HG03045 (cell line): ENCODE results near the gene TAC3.
A peak's percentile ranks its signal among the peaks of the same experiment; 100 is the strongest.
"Not testable (repeated sequence)": the region's sequence is repeated elsewhere in the genome, so short reads cannot be mapped to it uniquely, and the experiment has no call there.

Source experiments
- ATAC-seq: cut with Tn5 transposase; IDR thresholded peaks from one replicate; pipeline ENCODE4 v1.9.1; 2021; ENCODE audit warnings: mild to moderate bottlenecking, moderate library complexity; ENCODE audit not compliant: unreplicated experiment

The TAC3 gene

DNA sequence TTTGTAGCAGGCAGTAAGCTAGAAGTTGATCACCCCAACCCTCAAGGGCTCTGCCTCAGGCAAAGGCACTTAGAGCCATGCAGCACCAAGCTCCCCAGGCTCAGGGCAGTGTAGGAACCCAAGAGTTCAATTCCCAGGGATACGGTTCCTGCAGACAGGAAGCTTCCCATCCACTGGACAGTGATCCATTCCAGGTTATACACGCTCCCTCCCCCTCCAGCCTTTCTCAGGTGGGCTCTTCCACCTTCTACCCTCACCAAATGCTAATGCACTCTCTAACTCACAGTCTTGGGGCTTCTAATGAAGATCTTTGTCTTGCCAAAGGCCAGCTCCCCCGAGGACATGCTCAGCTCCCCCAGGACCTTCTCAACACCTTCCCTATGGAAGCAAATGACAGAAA is 20.9 kb upstream of the TAC3 start:
- ATAC-seq, result no peak

DNA sequence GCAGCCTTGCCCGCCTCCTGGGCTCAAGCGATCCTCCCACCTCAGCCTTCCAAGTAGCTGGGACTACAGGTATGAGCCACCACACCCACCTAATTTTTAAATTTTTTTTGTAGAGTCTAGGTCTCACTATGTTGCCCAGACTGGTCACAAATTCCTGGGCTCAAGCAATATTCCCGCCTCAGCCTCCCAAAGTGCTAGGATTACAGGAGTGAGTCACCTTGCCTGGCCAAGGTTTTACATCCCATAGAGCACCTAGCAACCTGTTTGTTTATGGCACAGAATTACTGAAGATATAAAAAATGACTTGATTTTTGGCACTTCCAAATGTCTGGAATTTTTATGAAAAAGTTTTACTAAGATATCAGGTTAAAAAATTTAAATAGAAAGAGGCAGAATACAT is 17.1 kb upstream of the TAC3 start:
- ATAC-seq, result no peak

DNA sequence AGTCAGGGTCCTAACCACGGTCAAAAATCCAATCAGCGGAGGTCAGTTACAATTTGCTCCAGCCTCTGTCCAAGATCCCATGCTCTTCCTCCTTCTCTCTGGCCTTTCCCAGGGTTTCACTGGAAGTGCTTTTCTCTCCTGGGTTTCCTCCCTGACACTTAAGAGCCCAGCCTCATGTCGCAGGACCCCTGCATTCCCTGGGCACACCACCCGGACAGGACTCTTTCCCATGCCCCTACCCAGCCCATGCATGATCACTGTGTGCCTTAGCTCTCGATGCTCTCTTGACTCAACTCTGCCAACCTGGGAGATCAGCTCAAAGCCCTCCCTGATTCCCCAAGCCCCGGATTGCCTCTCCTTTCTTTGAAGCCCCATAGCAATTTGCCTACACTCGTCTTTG is 15.5 kb upstream of the TAC3 start:
- ATAC-seq, result no peak

DNA sequence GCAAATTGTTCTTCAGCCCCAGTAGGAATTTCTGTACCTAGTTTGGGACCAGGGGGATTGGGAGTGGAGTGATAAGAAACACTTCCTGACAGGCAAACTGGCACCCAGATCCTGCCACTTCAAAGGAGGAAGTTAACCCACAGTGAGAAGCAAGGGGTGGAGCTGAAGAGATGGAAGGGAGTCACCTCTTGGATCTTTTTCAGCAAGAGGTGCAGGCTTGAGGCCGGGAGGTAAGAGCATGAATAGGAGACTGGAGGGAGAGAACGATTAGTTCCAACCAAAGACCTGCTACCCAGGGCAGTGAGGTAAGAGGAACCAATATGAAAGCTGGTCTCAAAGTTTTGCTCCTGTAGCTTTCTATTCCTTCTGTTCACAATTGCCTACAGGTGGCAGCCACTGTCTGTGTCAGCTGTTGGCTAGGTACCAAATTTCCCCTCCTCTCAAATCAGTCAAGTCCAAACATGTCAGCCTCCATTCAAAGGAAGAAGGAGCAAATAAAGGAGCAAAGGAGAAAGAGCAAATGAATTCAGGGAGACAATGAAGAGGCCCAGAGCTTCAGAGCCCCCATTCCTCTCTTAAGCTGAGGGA is 14.9 kb upstream of the TAC3 start:
- ATAC-seq, result no peak

- no peak for ATAC-seq
These were observed 13.1 kb upstream of the TAC3 start for GRCh38 chr12:57029457-57029856.

DNA sequence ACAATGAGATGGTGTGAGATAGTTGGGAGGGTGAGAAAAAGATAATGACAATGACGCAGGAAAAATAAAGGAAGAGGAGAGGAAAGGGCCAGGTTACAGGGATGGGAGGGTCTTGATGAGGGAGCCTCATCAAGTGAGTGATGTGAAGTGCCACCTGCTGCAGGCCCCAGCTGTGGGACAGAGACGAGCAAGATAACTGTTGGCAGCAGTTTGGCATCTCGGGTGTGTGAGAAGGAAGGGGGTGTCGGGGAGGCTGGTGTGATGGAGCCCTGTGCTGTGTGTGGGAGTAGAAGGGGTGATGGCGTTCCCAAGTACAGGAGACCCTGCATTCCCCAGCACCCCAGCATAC is 11.4 kb upstream of the TAC3 start:
- ATAC-seq, result no peak

DNA sequence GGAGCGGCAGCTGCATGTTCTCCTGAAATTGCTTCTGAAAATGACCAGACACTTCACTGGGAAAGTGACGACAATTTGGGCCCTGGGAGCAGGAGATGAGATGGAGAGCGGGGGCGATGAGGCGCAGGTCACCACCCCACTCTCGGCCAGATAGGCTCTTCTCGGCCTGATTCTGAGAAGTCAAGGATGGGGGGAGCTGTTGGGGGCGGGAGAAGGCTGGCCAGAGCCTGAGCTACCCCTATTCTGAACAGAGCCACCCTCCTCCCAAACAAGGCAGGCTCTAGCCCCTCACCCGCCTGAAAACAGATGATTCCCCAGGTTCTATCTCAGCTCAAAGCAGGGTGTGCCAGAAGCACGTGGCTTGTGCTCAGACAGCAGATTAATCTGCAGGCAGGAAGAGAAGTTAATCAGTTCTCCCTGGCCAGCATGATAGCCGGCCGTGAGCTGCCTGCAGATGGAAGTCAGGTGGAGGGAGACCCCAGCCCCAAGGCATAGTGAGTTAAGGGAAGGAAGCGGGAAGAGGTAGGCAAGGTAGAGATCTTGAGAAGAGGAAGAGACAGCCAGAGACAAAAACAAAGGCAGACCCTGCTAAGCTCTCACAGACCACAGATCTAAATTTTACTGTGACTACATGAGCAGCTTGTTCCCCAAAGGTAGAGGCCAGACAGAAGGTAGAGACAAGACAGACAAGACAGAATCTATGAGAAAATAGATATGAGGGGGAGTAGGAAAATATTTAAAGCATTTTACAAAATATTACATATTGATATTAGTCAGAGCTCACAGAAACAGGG is 10.9 kb upstream of the TAC3 start:
- no peak for ATAC-seq

GRCh38 chr12:57025196-57025595 is 8.9 kb upstream of the TAC3 start:
- ATAC-seq, result no peak

- not testable (repeated sequence) for ATAC-seq
These were observed 6.0 kb upstream of the TAC3 start for GRCh38 chr12:57022324-57022723.

GRCh38 chr12:57019983-57020719 is 3.8 kb upstream of the TAC3 start:
- no peak for ATAC-seq

GRCh38 chr12:57018906-57019305 is 2.6 kb upstream of the TAC3 start:
- no peak for ATAC-seq

GRCh38 chr12:57018353-57018752 is 2.0 kb upstream of the TAC3 start:
- ATAC-seq, result not testable (repeated sequence)

DNA sequence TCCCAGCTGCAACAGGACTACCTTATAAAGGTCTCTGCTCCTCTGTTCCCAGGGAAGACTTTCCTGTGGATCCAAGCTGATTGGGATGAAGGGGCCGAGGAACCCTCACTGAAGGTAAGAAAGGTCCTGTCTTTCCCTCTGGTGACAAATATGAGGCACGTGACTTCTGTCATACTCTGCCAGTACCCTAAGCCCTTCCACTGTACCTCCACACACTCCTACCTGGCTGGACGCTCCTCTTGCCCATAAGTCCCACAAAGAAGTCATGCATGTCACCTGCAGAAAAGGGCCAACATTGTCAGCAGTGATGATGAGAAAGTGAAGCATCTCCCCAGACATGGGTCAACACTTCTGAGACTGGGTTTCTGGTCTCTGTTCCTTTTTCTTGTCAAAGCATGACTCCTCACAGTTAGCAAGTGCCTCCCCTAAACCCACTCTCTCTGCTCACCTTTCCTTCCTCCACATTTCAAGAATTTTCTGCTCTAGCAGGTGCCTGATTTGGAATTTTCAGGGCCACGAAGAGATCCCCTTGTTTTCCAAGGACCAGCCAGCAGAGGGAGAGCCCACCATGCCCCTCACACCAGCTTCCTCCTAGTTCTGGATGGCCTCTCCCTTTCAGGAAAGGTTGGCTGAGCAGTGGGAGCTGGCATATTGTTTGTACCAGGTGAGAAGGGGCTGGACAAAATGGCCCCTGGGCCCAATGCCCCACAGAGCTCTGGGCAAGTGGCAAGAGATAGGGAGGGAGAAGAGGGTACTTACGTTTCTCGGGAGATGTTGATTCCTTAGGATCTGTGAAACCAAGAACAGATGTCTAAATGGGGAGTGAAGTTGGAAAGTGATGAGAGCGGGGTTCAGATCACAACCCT is 3.5 kb downstream of the TAC3 start:
- peak; percentile 73 for ATAC-seq

GRCh38 chr12:57011438-57012424 is 4.6 kb downstream of the TAC3 start:
- peak; percentile 59 for ATAC-seq

GRCh38 chr12:57010627-57011247 is 5.6 kb downstream of the TAC3 start:
- no peak for ATAC-seq

DNA sequence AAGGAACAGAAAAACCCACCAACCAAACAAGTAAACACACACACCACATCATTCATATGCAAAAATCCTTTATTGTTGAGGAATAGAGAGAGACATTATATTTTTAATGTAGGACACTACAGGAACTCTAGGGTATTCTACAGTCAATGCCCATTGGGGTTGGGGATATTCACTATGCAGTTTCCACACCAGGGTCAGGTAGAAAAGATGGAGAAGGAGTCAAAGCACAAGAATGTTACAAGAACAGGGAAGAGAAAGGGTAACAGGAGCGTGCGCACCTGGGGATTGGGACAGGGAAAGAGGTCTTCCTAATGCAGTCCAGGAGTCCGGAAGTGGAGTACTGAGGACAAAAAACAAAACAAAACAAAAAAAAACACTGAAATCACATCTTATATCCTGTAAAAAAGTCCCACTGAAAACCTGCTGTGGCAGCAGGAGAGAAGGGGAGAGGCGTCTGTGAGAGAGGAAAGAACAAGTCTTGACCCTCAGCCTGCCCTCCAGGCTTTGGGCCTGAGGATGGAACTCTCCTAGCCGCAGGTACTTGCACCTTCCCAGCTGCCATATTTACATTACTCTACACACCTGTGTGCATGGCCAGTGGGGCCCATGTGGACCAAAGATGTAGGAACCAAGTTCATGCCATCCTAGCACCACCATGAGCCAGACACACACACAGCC is 6.2 kb downstream of the TAC3 start:
- no peak for ATAC-seq

GRCh38 chr12:57008178-57008577 is 8.2 kb downstream of the TAC3 start:
- ATAC-seq, result no peak

DNA sequence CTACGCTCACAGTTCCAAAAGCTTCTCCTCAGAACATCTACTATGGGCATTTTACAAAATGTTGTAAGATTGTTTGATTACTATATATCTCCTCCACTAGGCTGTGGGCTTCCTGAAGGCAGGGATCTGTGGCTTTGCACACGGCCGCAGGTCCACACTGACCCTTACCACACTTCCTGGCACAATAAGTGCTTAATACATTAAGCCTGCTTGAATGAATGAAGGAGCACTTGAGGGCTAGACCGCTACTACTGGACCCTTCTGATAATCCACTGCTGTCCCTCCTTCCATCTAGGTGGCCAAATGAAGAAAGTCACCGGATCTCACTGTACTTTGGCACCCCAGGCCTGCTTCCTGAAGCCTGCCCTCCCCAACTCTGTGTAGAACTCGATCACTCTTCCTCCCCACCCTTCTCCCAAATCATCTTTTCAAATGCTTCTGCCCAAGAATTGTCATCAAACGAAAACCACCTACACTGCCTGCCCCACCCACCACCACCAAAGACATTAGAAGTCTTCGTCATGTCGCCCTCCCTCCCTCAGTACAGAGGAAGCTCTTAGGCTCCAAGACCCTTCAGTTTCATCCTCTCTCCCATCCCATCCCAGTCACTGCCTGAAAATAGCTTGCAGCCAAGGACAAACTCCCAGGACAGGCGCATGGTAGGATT is 9.4 kb downstream of the TAC3 start:
- no peak for ATAC-seq
